ENCODE measurements around the gene ATP2A2. TPM values are rescaled to one million over a fixed set of nuclear protein-coding genes. Genes with fewer than 3 reads are reported as not detected.
A peak's percentile ranks its signal among the peaks of the same experiment; 100 is the strongest.

Gene ATP2A2
- total RNA-seq, 1 experiment from 2014 or later: 97.9 TPM

DNA sequence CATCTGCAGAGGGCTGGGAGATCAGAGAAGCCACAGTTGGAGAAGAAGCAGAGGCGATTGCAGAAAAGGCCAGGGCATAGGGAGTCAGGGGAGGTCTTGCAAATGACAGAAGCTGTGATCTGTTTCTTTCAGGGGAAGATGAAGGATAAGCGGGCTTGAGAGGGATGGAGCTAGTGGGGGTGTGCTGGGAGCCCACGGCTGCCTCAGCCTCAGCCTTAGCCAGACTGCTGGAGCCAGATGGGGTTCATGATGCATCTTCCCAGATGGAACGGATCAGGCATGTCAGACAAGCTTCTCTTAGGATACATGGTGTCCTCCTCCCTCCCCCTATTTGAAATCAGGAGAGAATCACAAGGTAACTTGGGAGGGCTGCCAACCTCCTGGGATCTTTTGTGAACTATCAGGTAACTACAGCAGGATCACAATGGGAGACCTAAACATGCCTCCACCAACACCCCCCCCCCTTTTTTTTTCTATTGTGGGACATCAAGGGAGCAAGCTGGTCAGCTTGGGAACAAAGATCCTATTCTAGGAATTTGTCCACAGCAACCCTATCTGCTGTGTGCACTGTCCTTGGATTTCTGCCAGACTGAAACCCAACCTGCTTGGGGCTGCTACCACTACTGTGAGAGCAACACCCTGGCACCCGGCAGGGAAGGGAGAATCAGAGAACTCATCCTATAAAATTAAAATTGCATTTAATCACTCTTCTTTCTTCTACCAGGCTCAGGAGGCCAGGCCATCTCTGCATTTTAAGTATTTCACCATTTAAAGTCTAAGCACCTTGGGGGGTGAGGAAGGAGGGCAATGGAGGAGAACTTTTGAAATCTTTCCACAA is 10.7 kb upstream of the ATP2A2 start:
- Histone ChIP-seq H3K9me3 (replicated peaks) (no peaks in the 10 kb centered on the region), H3K4me1 (replicated peaks) (peaks cover 61% of the 10 kb centered on the region), H3K4me3 (no peak overlapping the region), H3K36me3 (no peaks in the 10 kb centered on the region), H3K27ac (peak overlapping the region; percentile 64), H3K27me3 (replicated peaks) (no peaks in the 10 kb centered on the region)
- DNase-seq (ENCODE audit: low read depth in 1 of 2, low spot score in 2 of 2): peak; percentile 46 to 49

DNA sequence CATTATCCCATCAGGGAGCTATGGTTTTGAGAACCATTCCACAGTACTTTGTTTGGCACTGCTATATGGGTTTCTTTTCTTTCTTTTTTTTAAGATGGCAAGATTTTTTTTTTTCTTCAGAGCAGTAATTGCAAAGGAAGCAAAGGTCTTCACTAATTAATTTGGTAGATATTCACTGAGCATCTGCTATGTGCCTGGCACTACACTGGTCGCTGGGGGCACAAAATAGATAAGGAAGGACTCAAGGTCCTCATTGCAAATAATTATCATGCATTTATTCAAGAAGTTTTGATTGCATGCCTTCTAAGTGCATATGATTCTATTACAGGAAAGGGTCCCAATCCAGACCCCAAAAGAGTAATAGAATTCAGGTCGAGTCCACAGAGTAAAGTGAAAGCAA is 10.0 kb upstream of the ATP2A2 start:
- no peaks in the 10 kb centered on the region for H3K27me3 ChIP-seq (replicated peaks)
- H3K36me3 ChIP-seq: no peaks in the 10 kb centered on the region
- H3K4me1 ChIP-seq (replicated peaks): peaks cover 58% of the 10 kb centered on the region
- no peak overlapping the region for H3K4me3 ChIP-seq
- no peak overlapping the region for H3K27ac ChIP-seq
- H3K9me3 ChIP-seq (replicated peaks): no peaks in the 10 kb centered on the region
- DNase-seq (ENCODE audit: low read depth in 1 of 2, low spot score in 2 of 2): no peak

DNA sequence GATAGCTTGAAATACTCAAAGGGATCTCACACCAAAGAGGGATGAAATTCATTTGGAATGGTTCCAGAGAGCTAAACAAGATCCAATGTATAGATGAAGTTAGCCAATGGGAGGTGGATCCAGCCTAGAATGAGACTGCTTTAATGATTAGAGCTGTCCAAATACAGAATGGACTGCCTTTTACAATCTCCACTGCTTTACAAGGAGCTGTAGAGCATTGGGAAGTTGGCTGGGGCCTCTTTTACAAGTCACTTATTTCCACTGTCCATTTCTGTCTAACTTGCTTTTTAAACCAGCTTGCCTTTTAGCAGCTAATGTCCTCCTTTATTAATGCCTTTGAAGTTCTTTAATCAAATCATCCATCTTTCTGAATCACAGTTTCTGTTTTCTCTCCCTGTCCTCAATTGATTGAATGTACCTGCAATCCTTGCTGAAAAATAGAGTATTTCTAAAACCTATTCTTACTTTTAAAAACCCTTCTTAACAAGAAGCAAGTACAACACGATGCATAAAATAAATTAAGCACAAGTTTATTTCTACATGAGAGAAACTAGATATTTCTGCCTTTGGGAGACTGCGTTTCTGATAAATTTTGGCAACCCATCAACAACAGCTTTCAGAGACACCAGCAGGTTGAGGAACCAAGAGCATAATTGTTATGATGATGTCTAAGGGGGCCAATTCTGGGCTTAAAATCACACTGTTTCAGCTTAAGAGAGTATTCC is 3.4 kb upstream of the ATP2A2 start:
- Histone ChIP-seq H3K4me1 (replicated peaks) (peaks cover 13% of the 10 kb centered on the region), H3K27me3 (replicated peaks) (no peaks in the 10 kb centered on the region), H3K27ac (no peak overlapping the region), H3K4me3 (no peak overlapping the region), H3K36me3 (peaks cover 17% of the 10 kb centered on the region), H3K9me3 (replicated peaks) (peaks cover 7% of the 10 kb centered on the region; the same call in 1 of the 2 replicates)
- no peak for DNase-seq (ENCODE audit: low read depth in 1 of 2, low spot score in 2 of 2)

DNA sequence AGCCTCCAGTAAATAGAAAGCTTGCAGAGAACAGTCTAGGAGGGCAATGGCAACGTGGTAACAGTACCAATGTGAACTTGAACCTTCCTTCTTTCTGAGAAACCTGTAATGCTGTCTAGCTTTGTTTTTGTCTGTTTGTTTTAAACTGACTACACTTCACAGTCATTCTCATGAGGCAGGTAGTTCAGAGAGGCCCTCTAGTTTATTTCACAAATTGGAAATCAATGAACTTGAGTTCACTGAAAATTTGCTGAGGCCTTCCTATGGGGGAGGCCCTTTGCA is 2.9 kb upstream of the ATP2A2 start:
- H3K4me1 ChIP-seq (replicated peaks): peaks cover 16% of the 10 kb centered on the region
- H3K36me3 ChIP-seq: peaks cover 19% of the 10 kb centered on the region
- H3K4me3 ChIP-seq: no peak overlapping the region
- no peak overlapping the region for H3K27ac ChIP-seq
- DNase-seq (ENCODE audit: low read depth in 1 of 2, low spot score in 2 of 2): no peak
- peaks cover 7% of the 10 kb centered on the region; the same call in 1 of the 2 replicates for H3K9me3 ChIP-seq (replicated peaks)
- no peaks in the 10 kb centered on the region for H3K27me3 ChIP-seq (replicated peaks)

DNA sequence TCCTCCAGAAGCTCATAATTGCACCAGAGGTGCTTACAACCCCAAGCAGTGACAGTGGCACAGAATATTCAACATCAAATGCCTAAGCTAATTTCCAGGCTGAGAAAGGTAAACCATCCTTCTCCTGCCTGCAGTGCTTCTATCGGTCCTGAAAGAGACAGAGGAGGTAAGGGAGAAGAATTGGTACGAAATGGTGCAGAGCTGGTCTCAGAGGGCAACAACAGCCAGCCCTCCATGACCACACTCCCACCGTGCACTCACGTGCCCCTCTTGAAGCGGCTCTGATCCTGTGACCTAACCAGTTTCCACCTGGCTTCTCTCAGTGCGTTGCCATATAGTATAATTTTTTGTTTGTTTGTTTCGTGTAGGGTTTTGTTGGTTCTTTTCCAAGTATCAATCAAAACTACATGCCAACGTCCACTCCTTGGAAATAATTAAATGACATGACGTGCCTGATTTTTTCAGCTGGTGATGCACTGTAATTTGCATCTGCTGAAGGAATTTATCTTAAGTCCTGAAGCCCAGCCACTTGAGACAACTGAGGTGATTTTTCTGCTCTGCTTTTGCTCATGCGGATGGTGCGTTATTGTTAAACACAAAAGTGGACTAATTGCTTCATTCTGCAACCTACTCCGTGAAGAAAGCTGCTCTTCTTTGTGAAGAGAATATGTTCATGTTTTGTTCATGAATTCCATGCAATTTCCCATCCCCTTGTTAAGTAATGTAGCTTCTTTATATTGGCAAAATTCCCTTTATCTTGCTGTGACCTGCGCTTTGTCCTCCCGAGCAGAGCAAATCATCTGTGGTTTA is 1.3 kb upstream of the ATP2A2 start:
- Histone ChIP-seq H3K27me3 (replicated peaks) (no peaks in the 10 kb centered on the region), H3K9me3 (replicated peaks) (peaks cover 7% of the 10 kb centered on the region; the same call in 1 of the 2 replicates), H3K4me3 (peak overlapping the region; percentile 95), H3K4me1 (replicated peaks) (peaks cover 22% of the 10 kb centered on the region), H3K27ac (peak overlapping the region; percentile 99; the same call in 1 of the 2 replicates), H3K36me3 (peaks cover 35% of the 10 kb centered on the region)
- no peak for DNase-seq (ENCODE audit: low read depth in 1 of 2, low spot score in 2 of 2)

DNA sequence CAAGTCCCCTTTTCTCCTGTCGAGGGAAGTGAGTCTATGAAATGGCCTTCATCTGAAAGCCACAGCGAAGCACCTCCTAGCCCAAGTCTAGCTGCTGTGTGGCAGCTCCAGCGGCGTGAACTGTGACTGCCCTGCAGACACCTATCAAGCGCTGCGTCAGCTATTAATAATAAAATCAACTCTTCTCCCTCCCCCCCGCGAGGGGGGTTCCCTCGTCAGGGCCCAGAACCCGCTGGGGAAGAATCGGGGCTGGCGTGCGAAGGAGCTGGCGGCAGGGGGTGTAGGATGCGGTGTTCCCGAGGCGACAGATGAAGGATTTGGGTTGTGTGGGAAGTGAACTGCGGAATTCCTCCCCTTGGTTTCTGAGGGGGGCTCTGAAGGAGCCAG is 662 bp upstream of the ATP2A2 start:
- H3K9me3 ChIP-seq (replicated peaks): peaks cover 7% of the 10 kb centered on the region; the same call in 1 of the 2 replicates
- peak overlapping the region; percentile 99 for H3K27ac ChIP-seq
- H3K36me3 ChIP-seq: peaks cover 41% of the 10 kb centered on the region
- H3K27me3 ChIP-seq (replicated peaks): no peaks in the 10 kb centered on the region
- DNase-seq (ENCODE audit: low read depth in 1 of 2, low spot score in 2 of 2): peak; percentile 63 to 82
- peak overlapping the region; percentile 95 for H3K4me3 ChIP-seq
- peaks cover 22% of the 10 kb centered on the region for H3K4me1 ChIP-seq (replicated peaks)

DNA sequence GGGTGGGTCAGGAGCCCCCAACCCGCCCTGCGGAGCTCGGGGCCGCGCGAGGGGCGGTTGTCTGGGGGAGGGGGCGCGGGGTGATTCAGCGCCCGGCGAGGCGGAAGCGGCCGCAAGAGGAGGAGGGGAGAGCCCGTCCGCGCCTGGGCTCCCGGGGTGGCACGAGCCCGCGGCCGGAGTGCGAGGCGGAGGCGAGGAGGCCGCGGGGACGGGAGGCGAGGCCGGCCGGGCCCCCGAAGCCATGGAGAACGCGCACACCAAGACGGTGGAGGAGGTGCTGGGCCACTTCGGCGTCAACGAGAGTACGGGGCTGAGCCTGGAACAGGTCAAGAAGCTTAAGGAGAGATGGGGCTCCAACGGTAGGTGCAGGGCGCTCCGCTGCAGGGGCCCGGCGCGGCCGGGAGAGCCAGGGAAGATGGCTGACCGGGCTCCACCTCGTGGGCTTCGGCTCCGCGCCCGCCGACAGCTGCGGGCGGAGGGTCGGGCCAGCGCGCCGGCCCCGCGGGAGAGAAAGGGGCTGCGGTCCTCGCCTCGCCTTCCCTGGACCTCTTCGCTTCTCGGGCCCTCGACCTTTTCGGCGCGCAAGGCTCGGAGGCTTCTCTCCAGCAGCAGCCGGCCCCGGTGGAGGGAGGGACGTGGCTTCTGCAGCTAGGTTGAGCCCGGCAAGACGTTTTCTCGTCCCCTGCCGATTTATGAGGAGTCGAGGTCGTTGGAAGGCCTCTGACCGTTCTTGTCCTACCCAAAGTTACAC is 677 bp downstream of the ATP2A2 start:
- Histone ChIP-seq H3K9me3 (replicated peaks) (peaks cover 7% of the 10 kb centered on the region; the same call in 1 of the 2 replicates), H3K4me3 (peak overlapping the region; percentile 95), H3K27ac (peak overlapping the region; percentile 99), H3K27me3 (replicated peaks) (no peaks in the 10 kb centered on the region), H3K4me1 (replicated peaks) (peaks cover 22% of the 10 kb centered on the region), H3K36me3 (peaks cover 53% of the 10 kb centered on the region)
- DNase-seq (ENCODE audit: low read depth in 1 of 2, low spot score in 2 of 2): peak; percentile 62 to 73

DNA sequence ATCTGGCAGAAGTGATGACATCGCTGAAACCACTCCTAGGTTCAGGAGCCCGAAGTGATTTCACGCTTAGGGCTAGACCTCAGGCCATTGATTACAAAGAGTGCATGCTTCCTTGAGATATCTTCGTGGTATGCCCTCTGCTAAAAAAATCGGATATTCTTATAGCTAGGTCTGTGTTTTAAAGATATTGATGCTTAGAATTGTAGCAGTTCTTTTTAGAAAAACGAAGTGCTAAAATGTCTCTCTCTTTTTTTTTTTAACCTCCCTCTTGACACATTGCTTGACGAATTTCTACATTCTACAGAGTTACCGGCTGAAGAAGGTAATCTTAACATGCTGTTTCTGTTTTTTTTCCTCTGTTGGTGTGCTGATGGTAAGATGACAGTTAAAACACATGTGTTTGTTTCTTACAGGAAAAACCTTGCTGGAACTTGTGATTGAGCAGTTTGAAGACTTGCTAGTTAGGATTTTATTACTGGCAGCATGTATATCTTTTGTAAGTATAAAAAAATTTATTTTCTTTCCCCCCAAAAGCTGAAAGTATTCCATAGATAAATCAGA is 1.3 kb downstream of the ATP2A2 start:
- DNase-seq (ENCODE audit: low read depth in 1 of 2, low spot score in 2 of 2): no peak
- Histone ChIP-seq H3K4me3 (peak overlapping the region; percentile 95), H3K27ac (peak overlapping the region; percentile 99), H3K36me3 (peaks cover 60% of the 10 kb centered on the region), H3K9me3 (replicated peaks) (peaks cover 7% of the 10 kb centered on the region; the same call in 1 of the 2 replicates), H3K4me1 (replicated peaks) (peaks cover 22% of the 10 kb centered on the region), H3K27me3 (replicated peaks) (no peaks in the 10 kb centered on the region)

DNA sequence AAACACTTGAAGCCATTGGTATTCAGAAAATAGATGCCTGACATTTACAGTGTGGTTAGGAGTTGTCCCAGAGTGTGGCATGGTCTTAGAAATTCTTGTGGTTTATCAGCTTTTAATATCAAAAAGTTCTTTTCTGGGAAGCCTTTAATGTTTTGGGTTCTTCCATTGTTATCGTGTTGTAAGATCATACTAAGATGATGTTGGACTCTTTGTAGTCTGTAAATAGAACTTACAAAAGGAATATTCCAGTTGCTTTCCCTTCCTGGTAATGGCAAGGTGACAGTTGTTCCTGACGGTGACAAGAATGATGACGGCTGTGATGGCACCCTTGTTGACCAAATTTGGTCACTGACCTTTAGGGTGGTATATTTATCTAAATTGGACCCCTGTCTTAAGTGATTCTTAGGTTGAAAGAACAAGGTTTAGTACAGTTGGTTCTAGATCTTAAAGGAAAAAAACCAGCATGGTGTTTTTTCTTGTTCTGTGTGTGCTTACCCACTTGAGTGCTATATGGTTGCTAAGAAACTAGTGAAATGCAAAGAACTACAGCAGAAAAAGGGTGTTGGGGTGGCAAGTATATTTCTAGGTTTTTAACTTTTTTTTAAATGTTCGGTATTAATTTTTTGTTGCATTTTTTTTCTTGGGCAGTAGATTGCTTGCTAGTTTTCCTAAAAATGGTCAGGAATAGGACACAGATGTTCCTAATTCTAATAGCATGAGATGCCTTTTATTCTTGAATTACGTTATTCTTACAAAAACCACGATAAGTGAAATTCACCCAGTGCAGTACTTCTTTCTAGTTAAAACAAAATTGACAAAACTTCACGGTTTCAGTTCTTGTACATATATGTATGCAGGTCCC is 2.1 kb downstream of the ATP2A2 start:
- Histone ChIP-seq H3K27ac (peak overlapping the region; percentile 22; the same call in 1 of the 2 replicates), H3K27me3 (replicated peaks) (no peaks in the 10 kb centered on the region), H3K4me1 (replicated peaks) (peaks cover 22% of the 10 kb centered on the region), H3K4me3 (peak overlapping the region; percentile 95), H3K36me3 (peaks cover 66% of the 10 kb centered on the region), H3K9me3 (replicated peaks) (peaks cover 7% of the 10 kb centered on the region; the same call in 1 of the 2 replicates)
- DNase-seq (ENCODE audit: low read depth in 1 of 2, low spot score in 2 of 2): peak in 1 of 2 experiments; percentile 70

DNA sequence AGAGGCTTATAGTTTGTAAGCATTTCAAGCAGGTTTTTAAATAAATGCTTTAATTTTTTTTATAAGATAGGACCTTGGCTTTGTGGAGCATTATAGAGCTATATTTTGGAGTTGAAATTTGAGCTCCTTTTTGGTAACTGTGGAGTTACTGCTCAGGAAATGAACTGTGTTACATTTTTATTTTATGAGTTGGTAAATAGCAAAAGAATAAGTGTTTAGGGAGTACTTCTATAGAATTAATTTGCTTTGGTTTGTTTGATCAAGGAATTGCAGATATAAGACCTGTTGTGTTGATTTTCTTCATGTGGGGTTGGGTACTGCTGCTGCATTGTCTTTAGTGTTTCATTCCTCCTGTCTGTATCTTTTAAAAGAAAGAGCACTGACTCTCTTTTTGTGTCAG is 3.5 kb downstream of the ATP2A2 start:
- H3K36me3 ChIP-seq: peaks cover 81% of the 10 kb centered on the region
- no peak for DNase-seq (ENCODE audit: low read depth in 1 of 2, low spot score in 2 of 2)
- no peaks in the 10 kb centered on the region for H3K27me3 ChIP-seq (replicated peaks)
- peaks cover 21% of the 10 kb centered on the region for H3K4me1 ChIP-seq (replicated peaks)
- peaks cover 7% of the 10 kb centered on the region; the same call in 1 of the 2 replicates for H3K9me3 ChIP-seq (replicated peaks)
- no peak overlapping the region for H3K4me3 ChIP-seq
- H3K27ac ChIP-seq: no peak overlapping the region

DNA sequence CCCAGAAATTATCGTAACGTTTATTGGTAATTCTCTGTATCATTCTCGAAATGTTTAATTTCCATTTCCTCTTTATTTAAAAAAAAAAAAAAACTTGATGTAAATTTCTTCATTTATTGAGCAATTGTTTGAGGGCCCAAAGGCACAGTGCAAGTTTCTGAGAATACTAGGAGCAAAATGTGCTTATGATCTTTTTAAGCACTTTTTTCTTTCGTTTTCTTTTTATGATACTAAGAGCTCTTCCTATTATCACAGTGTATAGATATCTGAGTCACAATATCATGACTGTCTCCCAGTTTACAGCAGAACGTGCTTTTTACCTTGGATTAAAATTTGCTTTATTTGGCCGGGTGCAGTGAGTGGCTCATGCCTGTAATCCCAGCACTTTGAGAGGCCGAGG is 5.6 kb downstream of the ATP2A2 start:
- peaks cover 9% of the 10 kb centered on the region for H3K4me1 ChIP-seq (replicated peaks)
- H3K27ac ChIP-seq: no peak overlapping the region
- peaks cover 92% of the 10 kb centered on the region for H3K36me3 ChIP-seq
- 0 out of 2 replicates have a peak, but pooled peaks cover 2% of the 10 kb centered on the region for H3K9me3 ChIP-seq (replicated peaks)
- H3K27me3 ChIP-seq (replicated peaks): no peaks in the 10 kb centered on the region
- H3K4me3 ChIP-seq: no peak overlapping the region
- no peak for DNase-seq (ENCODE audit: low read depth in 1 of 2, low spot score in 2 of 2)

DNA sequence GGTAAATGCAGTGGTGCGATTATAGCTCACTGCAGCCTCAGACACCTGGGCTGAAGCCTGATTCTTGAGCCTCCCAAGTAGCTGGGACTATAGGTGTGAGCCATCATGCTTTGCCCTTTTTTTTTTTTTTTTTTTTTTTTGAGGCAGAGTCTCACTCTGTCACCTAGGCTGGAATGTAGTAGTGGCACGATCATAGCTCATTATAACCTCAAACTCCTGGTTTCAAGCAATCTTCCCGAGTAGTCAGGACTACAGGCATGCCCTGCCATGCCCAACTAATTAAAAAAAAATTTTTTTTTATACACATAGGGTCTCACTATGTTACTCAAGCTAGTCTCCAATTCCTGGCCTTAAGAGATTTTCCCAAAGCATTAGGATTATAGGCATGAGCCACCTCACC is 6.9 kb downstream of the ATP2A2 start:
- Histone ChIP-seq H3K27me3 (replicated peaks) (no peaks in the 10 kb centered on the region), H3K27ac (no peak overlapping the region), H3K36me3 (peaks cover 96% of the 10 kb centered on the region), H3K4me1 (replicated peaks) (peaks cover 9% of the 10 kb centered on the region), H3K4me3 (no peak overlapping the region), H3K9me3 (replicated peaks) (no peaks in the 10 kb centered on the region)
- no peak for DNase-seq (ENCODE audit: low read depth in 1 of 2, low spot score in 2 of 2)

Measured in SJSA1 (cell line).